OCI-M1 (cell line): ENCODE measurements around the gene RACK1.

Experiments used
- DNase-seq: peaks from one replicate; lab custom pipeline; 2025; lab: John Stamatoyannopoulos, UW

RACK1 gene

DNA sequence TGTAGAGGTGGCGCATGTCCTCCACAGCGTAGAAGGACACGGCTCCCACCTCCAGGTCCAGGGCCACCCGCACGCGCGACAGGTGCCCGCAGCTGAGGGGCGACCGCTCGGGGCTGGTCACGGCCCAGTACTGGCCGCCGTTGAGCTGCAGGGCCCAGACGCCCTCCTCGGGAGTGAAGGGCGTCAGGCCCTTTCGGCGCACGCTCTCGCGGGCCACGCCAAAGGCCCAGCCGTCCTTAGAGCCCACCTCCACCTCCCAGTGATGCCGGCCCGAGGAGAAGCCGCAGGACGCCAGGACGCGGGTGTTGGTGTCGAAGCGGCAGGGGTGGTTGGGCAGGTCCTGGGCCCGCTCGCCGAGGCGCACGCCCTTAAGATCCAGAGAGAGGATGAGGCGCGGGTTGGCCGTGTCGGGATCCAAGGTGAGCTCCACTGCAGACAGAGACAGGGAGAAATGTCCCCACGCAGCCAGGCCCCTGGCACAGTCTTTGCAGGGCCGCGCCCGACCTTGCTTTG lies 48.4 kb downstream of the RACK1 start:
- DNase-seq: no peak

GRCh38 chr5:181194489-181195248 lies 49.0 kb downstream of the RACK1 start:
- DNase-seq: no peak

DNA sequence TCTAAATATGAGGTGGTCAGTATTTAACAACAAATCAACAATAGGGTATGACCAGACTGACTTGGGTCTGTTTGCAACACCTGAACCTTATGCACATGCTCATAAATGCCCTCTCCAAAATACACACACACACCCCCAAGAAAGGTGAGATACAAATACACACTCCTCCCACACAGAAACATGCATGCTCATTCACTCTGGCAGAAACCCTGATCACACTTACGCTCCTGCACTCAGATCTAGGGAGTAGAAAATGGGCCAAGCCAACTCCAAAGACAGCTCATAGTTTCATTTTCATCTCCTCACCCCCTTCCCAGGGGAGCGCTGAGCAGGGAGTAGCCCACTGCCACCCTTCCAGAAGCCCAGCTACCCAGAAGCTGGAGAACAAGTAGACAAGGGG lies 50.0 kb downstream of the RACK1 start:
- no peak for DNase-seq

GRCh38 chr5:181192337-181193046 lies 51.2 kb downstream of the RACK1 start:
- DNase-seq: no peak

- no peak for DNase-seq
Measured at GRCh38 chr5:181191526-181192336, 52.0 kb downstream of the RACK1 start.

GRCh38 chr5:181190711-181191525 lies 52.8 kb downstream of the RACK1 start:
- no peak for DNase-seq

- no peak for DNase-seq
Measured at GRCh38 chr5:181189962-181190710, 53.6 kb downstream of the RACK1 start.

- DNase-seq: no peak
Measured at GRCh38 chr5:181189363-181189961, 54.2 kb downstream of the RACK1 start.

DNA sequence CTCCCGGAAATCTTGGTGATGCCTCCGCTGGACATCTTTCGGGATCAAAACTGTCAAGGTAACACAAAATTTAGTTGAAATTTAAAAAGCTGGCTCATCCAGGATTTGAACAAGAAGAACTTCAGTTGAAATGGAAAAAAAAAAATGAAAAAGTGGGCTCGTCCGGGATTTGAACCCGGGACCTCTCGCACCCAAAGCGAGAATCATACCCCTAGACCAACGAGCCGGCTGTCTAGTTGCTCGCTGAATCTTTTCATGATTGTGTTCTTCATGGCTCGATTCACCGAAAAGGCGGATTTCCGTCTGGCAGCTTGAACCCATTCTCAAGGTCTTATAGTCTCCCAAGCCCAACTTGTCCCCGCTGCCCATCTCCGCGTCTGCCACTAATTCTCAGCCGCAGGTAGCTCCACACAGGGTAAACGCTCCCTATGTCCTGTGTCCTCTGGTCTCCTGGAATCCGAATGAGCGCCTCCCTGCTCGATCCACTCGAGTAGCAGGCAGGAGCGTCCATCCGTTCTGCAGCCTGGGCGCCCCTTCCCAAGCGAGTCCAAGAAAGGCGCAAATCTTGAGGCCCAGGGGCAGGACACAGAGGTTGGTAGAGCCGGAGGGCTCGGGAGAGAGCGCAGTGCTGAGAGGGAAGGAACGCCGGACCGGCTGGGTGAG lies 54.9 kb downstream of the RACK1 start:
- no peak for DNase-seq

DNA sequence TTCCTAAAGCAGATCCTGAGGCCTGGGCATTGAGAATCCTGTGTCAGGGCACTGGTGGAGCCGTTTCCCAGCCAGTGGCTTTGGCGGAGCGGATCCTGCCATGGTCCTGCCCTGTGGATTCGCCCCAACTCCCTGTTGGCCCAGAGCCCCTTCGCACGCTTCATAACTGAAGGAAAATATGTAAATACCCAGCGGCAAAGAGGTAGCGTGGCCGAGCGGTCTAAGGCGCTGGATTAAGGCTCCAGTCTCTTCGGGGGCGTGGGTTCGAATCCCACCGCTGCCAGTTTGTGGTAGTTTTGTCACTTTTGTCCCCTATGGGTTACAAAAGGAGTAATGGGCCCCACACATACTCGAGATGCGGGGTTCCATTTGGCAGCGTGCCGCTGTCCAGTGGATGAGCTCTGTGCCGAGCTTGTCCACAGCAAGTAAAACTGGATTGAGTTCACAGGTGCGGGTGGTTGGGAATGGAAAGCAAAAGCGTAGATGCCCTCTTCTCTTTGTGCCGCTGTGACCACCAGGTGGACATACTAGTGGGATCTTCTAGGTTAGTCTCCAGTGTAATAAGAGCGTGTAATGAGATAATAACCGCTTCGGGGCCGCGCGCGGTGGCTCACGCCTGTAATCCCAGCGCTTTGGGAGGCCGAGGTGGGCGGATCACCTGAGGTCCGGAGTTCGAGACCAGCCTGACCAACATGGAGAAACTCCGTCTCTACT lies 56.0 kb downstream of the RACK1 start:
- no peak for DNase-seq

DNA sequence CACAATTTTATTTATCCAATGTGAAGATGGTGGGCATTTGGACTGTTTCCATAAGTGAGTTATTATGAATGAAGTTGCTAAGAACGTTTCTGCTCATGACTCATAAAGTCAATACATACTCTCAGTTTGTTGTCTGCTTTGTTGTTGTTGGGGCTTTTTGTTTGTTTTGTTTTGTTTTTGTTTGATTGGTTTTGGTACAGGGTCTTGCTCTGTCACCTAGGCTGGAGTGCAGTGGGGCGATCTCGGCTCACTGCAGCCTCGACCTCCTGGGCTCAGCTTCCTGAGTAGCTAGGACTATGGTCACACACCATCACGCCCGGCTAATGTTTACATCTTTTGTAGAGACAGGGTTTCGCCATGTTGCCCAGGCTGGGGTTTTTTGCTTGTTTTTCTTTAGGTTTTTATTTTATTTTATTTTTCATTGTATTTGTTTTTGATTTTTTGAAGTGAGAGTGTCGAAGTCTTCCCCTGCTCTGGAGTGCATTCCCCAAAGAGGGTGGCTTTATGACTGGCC lies 56.7 kb downstream of the RACK1 start:
- DNase-seq: no peak
